Endothelial cell of umbilical vein (primary cell): ENCODE data around the gene RNF126. TPM values are rescaled to one million over a fixed set of nuclear protein-coding genes. Genes with fewer than 3 reads are reported as not detected.

ENCODE experiments used
- BruUV-seq: library from RNA; stranded (reverse); fragments of 400-500 nt; replicated peaks from 2 replicates; lab custom pipeline; 2021; lab: Mats Ljungman, UMichigan
- CTCF ChIA-PET: fragments of 300-600, 350-600 bp; sonication (Branson Sonifier 250); formaldehyde crosslinking; loops from one replicate; lab custom pipeline; 2021; ENCODE audit warnings: antibody characterized with exemption, inconsistent platforms; lab: Charles Lee
- POLR2A ChIA-PET: fragments of 300-600, 350-600 bp; sonication (Branson Sonifier 250); formaldehyde crosslinking; loops from one replicate; lab custom pipeline; 2021; ENCODE audit warnings: antibody characterized with exemption, inconsistent platforms; lab: Charles Lee
- DNase-seq: peaks from one replicate; pipeline ENCODE4 v3.0.0-alpha.2; 2011; ENCODE audit warnings: low read depth, low spot score
- FAIRE-seq: peaks from 2 replicates; lab custom pipeline; 2011; peaks lifted over from hg19 to GRCh38; lab: Jason Lieb, UNC
- H2AFZ ChIP-seq: 2 replicates; pipeline ENCODE4 v1.6.0; 2012; ENCODE audit warnings: low read depth, low read length, control low read depth, inconsistent platforms
- H3K27ac ChIP-seq: 2 replicates; pipeline ENCODE4 v1.5.1; 2011; ENCODE audit warnings: low read depth, mild to moderate bottlenecking, control low read depth, low read length, moderate library complexity; ENCODE audit not compliant: insufficient read depth
- H3K27me3 ChIP-seq, 2 experiments: 2 replicates each; pipeline versions ENCODE4 v1.6.0 to v1.6.1; 2011; ENCODE audit warnings: low read length in 2 of 2, mixed read lengths in 1 of 2; ENCODE audit not compliant: control insufficient read depth in 2 of 2, insufficient read depth in 2 of 2
- H3K36me3 ChIP-seq, 2 experiments: 2 replicates in 1 of 2; 3 replicates in 1 of 2; pipeline ENCODE4 v1.5.1; 2011; ENCODE audit warnings: low read length in 2 of 2, mild to moderate bottlenecking in 1 of 2, moderate library complexity in 1 of 2; ENCODE audit not compliant: control insufficient read depth in 2 of 2, insufficient read depth in 2 of 2; ENCODE audit errors: extremely low read depth in 1 of 2
- H3K4me1 ChIP-seq: 3 replicates; pipeline ENCODE4 v1.5.1; 2011; ENCODE audit warnings: mild to moderate bottlenecking, low read length; ENCODE audit not compliant: control insufficient read depth, insufficient read depth; ENCODE audit errors: extremely low read depth
- H3K4me2 ChIP-seq: 2 replicates; pipeline ENCODE4 v1.6.1; 2011; ENCODE audit warnings: low read length, control low read depth, mixed read lengths; ENCODE audit not compliant: insufficient read depth
- H3K4me3 ChIP-seq, 3 experiments: fragments of 200-600 bp in 1 of 3; sonication (generic), shearing (Covaris generic) in 1 of 3; replicated peaks in 1 of 3; 2 replicates each; pipeline ENCODE4 v1.5.1; 2011 to 2016; ENCODE audit warnings: control low read depth in 3 of 3, low read length in 3 of 3, mild to moderate bottlenecking in 2 of 3, inconsistent platforms in 1 of 3, low read depth in 1 of 3, moderate library complexity in 1 of 3; ENCODE audit not compliant: insufficient read depth in 1 of 3
- H3K79me2 ChIP-seq: 2 replicates; pipeline ENCODE4 v1.6.0; 2012; ENCODE audit warnings: low read length, inconsistent platforms; ENCODE audit not compliant: control insufficient read depth, insufficient read depth
- H3K9ac ChIP-seq: replicated peaks from 2 replicates; pipeline ENCODE3; 2011; ENCODE audit warnings: low read length, control low read depth; ENCODE audit not compliant: insufficient read depth; ENCODE audit errors: extremely low read depth
- H3K9me1 ChIP-seq: replicated peaks from 3 replicates; pipeline ENCODE4 v1.6.0; 2011; ENCODE audit warnings: mild to moderate bottlenecking, low read length; ENCODE audit not compliant: control insufficient read depth, insufficient read depth; ENCODE audit errors: extremely low read depth
- H3K9me3 ChIP-seq: replicated peaks from 2 replicates; pipeline ENCODE4 v1.5.1; 2012; ENCODE audit warnings: low read length, inconsistent platforms; ENCODE audit not compliant: control insufficient read depth, insufficient read depth
- H4K20me1 ChIP-seq: replicated peaks from 2 replicates; pipeline ENCODE3; 2011; ENCODE audit warnings: mild to moderate bottlenecking, low read length; ENCODE audit not compliant: control insufficient read depth, insufficient read depth; ENCODE audit errors: extremely low read depth
- CTCF ChIP-seq, 2 donors: IDR thresholded peaks; 1 replicate in 1 of 2; 2 replicates in 1 of 2; pipeline ENCODE4 v1.5.1; 2011; ENCODE audit warnings: low read length in 2 of 2, mild to moderate bottlenecking in 2 of 2, moderate library complexity in 2 of 2, control low read depth in 1 of 2, inconsistent platforms in 1 of 2, low read depth in 1 of 2; ENCODE audit not compliant: insufficient read depth in 1 of 2; ENCODE audit errors: extremely low read depth in 1 of 2
- EZH2 ChIP-seq: IDR thresholded peaks from 2 replicates; pipeline ENCODE4 v1.6.1; 2012; ENCODE audit warnings: borderline replicate concordance, low read depth, mild to moderate bottlenecking, moderate library complexity, low read length, inconsistent platforms; ENCODE audit not compliant: severe bottlenecking
- FOS ChIP-seq: IDR thresholded peaks from 2 replicates; pipeline ENCODE4 v1.6.1; 2011; ENCODE audit warnings: mild to moderate bottlenecking, low read length, moderate library complexity, borderline replicate concordance; ENCODE audit not compliant: insufficient read depth
- GATA2 ChIP-seq: IDR thresholded peaks from 2 replicates; pipeline ENCODE4 v1.7.0; 2011; ENCODE audit warnings: low read depth, mild to moderate bottlenecking, moderate library complexity, mixed read lengths, low read length; ENCODE audit not compliant: insufficient read length, insufficient read depth
- JUN ChIP-seq: IDR thresholded peaks from 2 replicates; pipeline ENCODE4 v1.6.1; 2011; ENCODE audit warnings: borderline replicate concordance, low read depth; ENCODE audit not compliant: insufficient read length, insufficient read depth
- MAX ChIP-seq: IDR thresholded peaks from 2 replicates; pipeline ENCODE4 v1.6.1; 2011; ENCODE audit not compliant: insufficient read depth, insufficient read length
- MYC ChIP-seq: IDR thresholded peaks from one replicate; pipeline ENCODE4 v1.6.1; 2011; ENCODE audit warnings: mild to moderate bottlenecking, low read depth, low read length
- POLR2A ChIP-seq: IDR thresholded peaks from 2 replicates; pipeline ENCODE4 v1.6.1; 2012; ENCODE audit warnings: low read depth, mild to moderate bottlenecking, control low read depth, low read length
- POLR2AphosphoS5 ChIP-seq: IDR thresholded peaks from 2 replicates; pipeline ENCODE4 v1.6.1; 2012; ENCODE audit warnings: low read depth, mild to moderate bottlenecking, control low read depth, low read length, moderate library complexity; ENCODE audit not compliant: insufficient read depth
- dilution Hi-C: fragments of 300-500 bp; cut with MboI; formaldehyde crosslinking; loops from one replicate; pipeline ENCODE4 v1.15.0; 2019; ENCODE audit warnings: low sequenced_read_pairs; ENCODE audit not compliant: extremely low pct_ligation_motif_present
- intact Hi-C: fragments of 100-400 bp; cut with micrococcal nuclease; formaldehyde crosslinking; loops from one replicate; pipeline ENCODE4 v1.10.0; 2022
- polyA plus RNA-seq, 4 experiments: library from polyadenylated mRNA; depleted of rRNA in 3 of 4; stranded (reverse) in 3 of 4; unstranded in 1 of 4; fragments of >200 nt; gene quantifications; 2 replicates each; pipeline versions ENCODE4 v1.2.1 to v1.2.3, GENCODE V29; 2011 to 2012; ENCODE audit warnings: missing spikeins in 1 of 4
- total RNA-seq: library from RNA; stranded (reverse); gene quantifications from 2 replicates; pipeline ENCODE4 v1.2.3, GENCODE V29; 2021

RNF126 gene
- total and polyA plus RNA-seq, 2 donors (not counting 3 experiments of a cell fraction or from before 2014, with no cell fraction given): 19.2 to 61.3 TPM

GRCh38 chr19:652467-653389, 10.3 kb downstream of the RNF126 start:
- Histone ChIP-seq H3K4me3 (no peak overlapping the region), H3K4me1 (no peaks in the 10 kb centered on the region), H3K27ac (no peak overlapping the region), H3K27me3 (no peaks in the 10 kb centered on the region), H4K20me1 (no peaks in the 10 kb centered on the region), H3K9ac (no peak overlapping the region), H3K36me3 (peaks cover 4 to 24% of the 10 kb centered on the region in 2 experiments), H3K9me3 (no peaks in the 10 kb centered on the region), H3K4me2 (no peak overlapping the region), H3K79me2 (peaks cover 54% of the 10 kb centered on the region), H2AFZ (no peak overlapping the region), H3K9me1 (no peaks in the 10 kb centered on the region)
- intact Hi-C loops (no loop called here), dilution Hi-C loops (no loop called here)
- CTCF ChIA-PET: no interaction called here
- BruUV-seq: no TSS peak
- TF ChIP-seq FOS (no peak), EZH2 (no peak), MAX (no peak), JUN (no peak), POLR2A (no peak), MYC (no peak), GATA2 (no peak), POLR2AphosphoS5 (no peak), CTCF (IDR thresholded peaks at IDR 0.05; ENCODE audit: extremely low read depth in 1 of 2, insufficient read depth in 1 of 2, low read depth in 1 of 2, low read length in 2 of 2) (no peak)
- DNase-seq: no peak
- POLR2A ChIA-PET: no interaction called here
- no peak for FAIRE-seq
